Uterus (tissue), 2 donors: ENCODE data around the gene ITGB1.

Experiments
- CTCF ChIP-seq, 4 experiments: fragments of 200-600 bp in 2 of 4; fragments of 450-650 bp in 2 of 4; sonication (generic) in 2 of 4; IDR thresholded peaks; one replicate each; pipeline ENCODE4 v1.5.1; 2016 to 2019; ENCODE audit warnings: antibody characterized with exemption in 4 of 4, mild to moderate bottlenecking in 2 of 4, moderate library complexity in 1 of 4
- POLR2A ChIP-seq, 2 donors: fragments of 450-650 bp; IDR thresholded peaks; one replicate each; pipeline ENCODE4 v1.6.1; 2016; ENCODE audit warnings: antibody characterized with exemption in 2 of 2, mild to moderate bottlenecking in 1 of 2, moderate library complexity in 1 of 2

GRCh38 chr10:32948451-32948850 lies 9.6 kb downstream of the ITGB1 start:
- TF ChIP-seq CTCF (IDR thresholded peaks at IDR 0.05) (no peak), POLR2A (IDR thresholded peaks at IDR 0.05) (no peak)
